Left ventricle myocardium inferior (tissue), 1 donor: ENCODE data around the gene MRPL44. TPM values are rescaled to one million over a fixed set of nuclear protein-coding genes. Genes with fewer than 3 reads are reported as not detected.

Source experiments
- DNase-seq: peaks from one replicate; pipeline ENCODE4 v3.0.0-alpha.2; 2020
- H3K27ac ChIP-seq: fragments of 200-600 bp; replicated peaks from 2 replicates; pipeline ENCODE4 v1.8.0; 2021
- H3K27me3 ChIP-seq: fragments of 200-600 bp; 2 replicates; pipeline ENCODE4 v1.8.0; 2021; ENCODE audit warnings: low read depth
- H3K36me3 ChIP-seq: fragments of 200-600 bp; 2 replicates; pipeline ENCODE4 v1.8.0; 2021
- H3K4me1 ChIP-seq: fragments of 200-600 bp; 2 replicates; pipeline ENCODE4 v1.8.0; 2021
- H3K4me3 ChIP-seq: fragments of 200-600 bp; 2 replicates; pipeline ENCODE4 v1.8.0; 2021; ENCODE audit warnings: mild to moderate bottlenecking, moderate library complexity
- H3K9me3 ChIP-seq: fragments of 200-600 bp; replicated peaks from 2 replicates; pipeline ENCODE4 v1.8.0; 2021
- intact Hi-C: fragments of 100-400 bp; cut with micrococcal nuclease; formaldehyde crosslinking; loops from one replicate; pipeline ENCODE4 v1.11.0; 2022
- total RNA-seq: library from RNA; stranded (reverse); fragmentation: NEBNext Ultra II Directional; extraction: Animal tissue kit (Norgen Biotek cat#: 25700); gene quantifications from one replicate; pipeline ENCODE4 v1.2.1, GENCODE V29; 2021
- TF ChIP-seq, protein P1 (sequence below): fragments of 200-600 bp; IDR thresholded peaks from 2 replicates; pipeline ENCODE4 v1.8.0; 2021; ENCODE audit warnings: antibody characterized with exemption, mild to moderate bottlenecking, borderline replicate concordance
- donor health status: DM: no; HTN: yes; CAD: no; lungs with severe emphysema.

The MRPL44 gene
- total RNA-seq, 1 donor from 2014 or later = 39.9 TPM

DNA sequence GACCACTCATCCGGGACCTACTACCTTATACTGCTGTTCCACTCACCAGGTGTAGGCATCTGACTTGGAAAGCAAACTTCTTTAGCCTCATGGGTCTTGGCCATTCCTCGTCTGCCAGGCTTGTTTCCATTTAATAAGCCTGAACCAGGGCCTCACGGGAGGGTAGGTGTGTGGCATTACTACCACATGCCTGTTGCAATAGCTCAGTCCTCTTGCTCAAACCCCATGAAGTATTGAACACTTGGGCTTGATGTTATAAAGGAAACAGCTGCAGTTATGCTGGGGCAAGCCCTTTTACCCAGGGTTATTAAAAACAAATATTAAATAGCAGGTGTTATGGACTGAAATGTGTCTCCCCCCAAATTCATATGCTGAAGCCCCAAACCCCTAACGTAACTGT is 21.2 kb downstream of the MRPL44 start:
- H3K9me3 ChIP-seq = no peaks in the 10 kb centered on the region
- intact Hi-C loops = no loop called here
- H3K4me1 ChIP-seq = no peaks in the 10 kb centered on the region
- DNase-seq = no peak
- H3K4me3 ChIP-seq = no peak overlapping the region
- TF ChIP-seq, protein P1, sequence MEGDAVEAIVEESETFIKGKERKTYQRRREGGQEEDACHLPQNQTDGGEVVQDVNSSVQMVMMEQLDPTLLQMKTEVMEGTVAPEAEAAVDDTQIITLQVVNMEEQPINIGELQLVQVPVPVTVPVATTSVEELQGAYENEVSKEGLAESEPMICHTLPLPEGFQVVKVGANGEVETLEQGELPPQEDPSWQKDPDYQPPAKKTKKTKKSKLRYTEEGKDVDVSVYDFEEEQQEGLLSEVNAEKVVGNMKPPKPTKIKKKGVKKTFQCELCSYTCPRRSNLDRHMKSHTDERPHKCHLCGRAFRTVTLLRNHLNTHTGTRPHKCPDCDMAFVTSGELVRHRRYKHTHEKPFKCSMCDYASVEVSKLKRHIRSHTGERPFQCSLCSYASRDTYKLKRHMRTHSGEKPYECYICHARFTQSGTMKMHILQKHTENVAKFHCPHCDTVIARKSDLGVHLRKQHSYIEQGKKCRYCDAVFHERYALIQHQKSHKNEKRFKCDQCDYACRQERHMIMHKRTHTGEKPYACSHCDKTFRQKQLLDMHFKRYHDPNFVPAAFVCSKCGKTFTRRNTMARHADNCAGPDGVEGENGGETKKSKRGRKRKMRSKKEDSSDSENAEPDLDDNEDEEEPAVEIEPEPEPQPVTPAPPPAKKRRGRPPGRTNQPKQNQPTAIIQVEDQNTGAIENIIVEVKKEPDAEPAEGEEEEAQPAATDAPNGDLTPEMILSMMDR = no peak
- no peaks in the 10 kb centered on the region for H3K36me3 ChIP-seq
- H3K27ac ChIP-seq = no peak overlapping the region
- H3K27me3 ChIP-seq = no peaks in the 10 kb centered on the region

DNA sequence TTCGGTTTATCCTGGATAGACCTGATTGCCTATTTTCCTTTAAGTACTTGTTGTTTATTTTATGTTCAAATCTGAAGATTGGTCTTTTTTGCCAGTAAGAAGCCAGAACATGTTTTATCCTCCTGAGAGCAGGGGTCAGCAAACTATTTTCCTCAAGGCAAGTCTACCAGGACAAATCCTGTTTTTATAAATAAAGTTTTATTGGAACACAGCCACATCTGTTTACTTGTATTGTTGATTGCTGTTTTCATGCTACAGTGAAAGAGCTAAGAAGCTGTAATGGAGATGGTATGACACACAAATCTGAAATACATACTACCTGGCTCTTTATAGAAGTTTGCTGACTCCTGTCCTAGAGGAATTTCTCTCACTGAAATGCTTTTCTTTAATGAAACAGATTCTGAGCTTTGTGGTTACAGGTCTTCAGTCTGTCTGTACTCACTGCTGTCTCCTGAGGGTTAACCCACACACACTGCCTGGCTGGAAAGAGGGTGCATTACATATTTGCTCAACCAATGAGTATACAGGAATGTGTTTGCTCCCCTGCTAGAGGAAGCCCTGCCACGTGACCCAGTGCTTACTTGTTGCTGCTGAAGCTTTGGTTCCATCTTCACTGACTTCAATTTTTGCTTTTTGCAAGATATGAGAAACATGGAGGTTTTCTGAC is 22.6 kb downstream of the MRPL44 start:
- Histone ChIP-seq H3K27me3 (no peaks in the 10 kb centered on the region), H3K4me1 (no peaks in the 10 kb centered on the region), H3K36me3 (peaks cover 9% of the 10 kb centered on the region), H3K9me3 (no peaks in the 10 kb centered on the region), H3K27ac (no peak overlapping the region), H3K4me3 (no peak overlapping the region)
- DNase-seq = no peak
- TF ChIP-seq, protein P1 = no peak
- intact Hi-C loops = no loop called here

DNA sequence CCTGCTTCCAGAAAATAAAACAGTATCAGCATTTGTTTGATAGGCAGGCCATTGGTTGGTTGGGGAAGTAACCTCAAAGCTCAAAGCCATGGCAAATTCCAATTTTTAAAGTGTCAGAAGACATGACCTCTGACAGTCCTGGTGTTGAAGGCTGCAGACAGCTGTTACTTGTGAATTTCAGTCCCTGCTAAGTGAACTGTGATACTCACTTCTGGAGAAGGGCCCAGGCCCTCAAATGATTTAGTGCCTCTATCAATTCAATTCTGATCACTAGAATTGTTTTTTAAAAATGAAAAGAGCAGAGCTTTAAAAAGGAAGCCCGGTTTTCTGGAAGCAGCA is 23.1 kb downstream of the MRPL44 start:
- Histone ChIP-seq H3K27me3 (no peaks in the 10 kb centered on the region), H3K4me1 (no peaks in the 10 kb centered on the region), H3K36me3 (peaks cover 9% of the 10 kb centered on the region), H3K27ac (no peak overlapping the region), H3K9me3 (no peaks in the 10 kb centered on the region), H3K4me3 (no peak overlapping the region)
- intact Hi-C loops = no loop called here
- no peak for DNase-seq
- TF ChIP-seq, protein P1 = no peak

DNA sequence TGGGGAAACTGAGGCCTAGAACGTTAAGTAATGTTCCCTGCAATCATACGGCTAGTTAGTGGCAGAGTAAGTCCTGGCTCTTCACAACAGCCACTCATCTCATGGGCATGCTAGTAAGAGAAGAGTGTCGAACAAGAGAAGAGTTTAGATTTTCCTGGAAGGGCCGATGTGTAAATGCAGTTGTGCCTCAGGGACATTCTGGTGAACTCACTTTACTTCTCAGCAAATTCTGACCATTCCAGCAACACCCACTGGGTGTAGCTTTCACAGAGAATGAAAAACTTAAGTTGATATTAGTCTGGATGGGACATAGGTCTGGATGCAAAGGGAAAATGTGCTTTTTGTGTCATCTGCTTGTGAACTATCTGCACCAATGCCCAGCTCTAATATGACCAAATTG is 23.5 kb downstream of the MRPL44 start:
- TF ChIP-seq, protein P1 = no peak
- no peak for DNase-seq
- no peaks in the 10 kb centered on the region for H3K27me3 ChIP-seq
- intact Hi-C loops = no loop called here
- H3K36me3 ChIP-seq = peaks cover 9% of the 10 kb centered on the region
- H3K4me3 ChIP-seq = no peak overlapping the region
- H3K27ac ChIP-seq = no peak overlapping the region
- no peaks in the 10 kb centered on the region for H3K4me1 ChIP-seq
- no peaks in the 10 kb centered on the region for H3K9me3 ChIP-seq

DNA sequence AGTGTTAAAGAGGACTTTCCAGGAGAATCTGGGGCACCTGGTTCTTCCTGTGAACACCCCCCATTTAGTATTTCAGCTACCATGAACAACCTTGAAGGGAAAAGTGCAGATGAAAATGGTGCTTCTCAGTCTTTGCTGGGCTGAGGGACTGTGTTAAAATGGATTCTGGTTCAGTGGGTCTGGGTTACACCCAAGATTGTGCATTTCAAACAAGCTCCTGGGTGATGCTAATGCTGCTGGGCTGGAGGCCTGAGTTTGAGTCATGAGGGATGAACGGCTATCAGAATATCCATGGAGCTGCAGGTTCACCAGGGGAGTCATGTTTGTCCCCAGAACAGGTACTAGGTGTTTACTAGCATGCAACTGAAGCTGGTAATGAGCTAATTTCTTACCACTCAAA is 24.0 kb downstream of the MRPL44 start:
- no peak for DNase-seq
- no peak overlapping the region for H3K4me3 ChIP-seq
- H3K9me3 ChIP-seq = no peaks in the 10 kb centered on the region
- TF ChIP-seq, protein P1 = no peak
- no peaks in the 10 kb centered on the region for H3K27me3 ChIP-seq
- intact Hi-C loops = no loop called here
- peaks cover 9% of the 10 kb centered on the region for H3K36me3 ChIP-seq
- no peaks in the 10 kb centered on the region for H3K4me1 ChIP-seq
- H3K27ac ChIP-seq = no peak overlapping the region
